ENCODE data around the gene GDF7. TPM values are rescaled to one million over a fixed set of nuclear protein-coding genes. Genes with fewer than 3 reads are reported as not detected.

The GDF7 gene
- total RNA-seq, 1 donor from 2014 or later, result 12.8 TPM

DNA sequence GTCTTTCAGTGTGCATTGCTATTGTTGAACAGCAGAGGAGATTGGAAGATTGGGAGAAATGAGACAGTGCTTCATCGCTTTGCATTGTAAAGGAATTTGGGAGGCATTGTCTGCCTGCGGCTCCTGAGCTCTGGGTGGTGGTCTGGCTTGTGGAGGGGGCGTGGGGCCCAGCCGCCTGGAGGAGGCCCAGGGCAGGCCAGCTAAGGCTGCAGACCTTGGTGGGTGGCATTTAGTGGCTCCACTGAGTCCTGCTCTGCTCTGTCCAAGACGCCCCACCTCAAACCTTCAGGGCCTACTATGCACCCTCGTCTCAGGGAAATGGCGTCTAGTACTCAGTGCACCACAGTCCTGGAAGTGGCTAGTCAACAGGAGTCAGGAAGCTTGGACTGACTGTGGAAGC is 10.4 kb upstream of the GDF7 start:
- Mint-ChIP-seq H3K36me3 (ENCODE audit: low read depth) (no peaks in the 10 kb centered on the region), H3K9me3 (ENCODE audit: low read depth) (no peaks in the 10 kb centered on the region), H3K4me3 (ENCODE audit: unreplicated experiment) (no peak overlapping the region), H3K27me3 (ENCODE audit: low read depth) (peaks cover 33% of the 10 kb centered on the region), H3K27ac (ENCODE audit: unreplicated experiment) (no peak overlapping the region), H3K4me1 (ENCODE audit: low read depth) (peaks cover 19% of the 10 kb centered on the region)
- peak; percentile 59 for DNase-seq (ENCODE audit: low spot score)
- TF ChIP-seq, protein P1, sequence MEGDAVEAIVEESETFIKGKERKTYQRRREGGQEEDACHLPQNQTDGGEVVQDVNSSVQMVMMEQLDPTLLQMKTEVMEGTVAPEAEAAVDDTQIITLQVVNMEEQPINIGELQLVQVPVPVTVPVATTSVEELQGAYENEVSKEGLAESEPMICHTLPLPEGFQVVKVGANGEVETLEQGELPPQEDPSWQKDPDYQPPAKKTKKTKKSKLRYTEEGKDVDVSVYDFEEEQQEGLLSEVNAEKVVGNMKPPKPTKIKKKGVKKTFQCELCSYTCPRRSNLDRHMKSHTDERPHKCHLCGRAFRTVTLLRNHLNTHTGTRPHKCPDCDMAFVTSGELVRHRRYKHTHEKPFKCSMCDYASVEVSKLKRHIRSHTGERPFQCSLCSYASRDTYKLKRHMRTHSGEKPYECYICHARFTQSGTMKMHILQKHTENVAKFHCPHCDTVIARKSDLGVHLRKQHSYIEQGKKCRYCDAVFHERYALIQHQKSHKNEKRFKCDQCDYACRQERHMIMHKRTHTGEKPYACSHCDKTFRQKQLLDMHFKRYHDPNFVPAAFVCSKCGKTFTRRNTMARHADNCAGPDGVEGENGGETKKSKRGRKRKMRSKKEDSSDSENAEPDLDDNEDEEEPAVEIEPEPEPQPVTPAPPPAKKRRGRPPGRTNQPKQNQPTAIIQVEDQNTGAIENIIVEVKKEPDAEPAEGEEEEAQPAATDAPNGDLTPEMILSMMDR (IDR thresholded peaks at IDR 0.05), result no peak

DNA sequence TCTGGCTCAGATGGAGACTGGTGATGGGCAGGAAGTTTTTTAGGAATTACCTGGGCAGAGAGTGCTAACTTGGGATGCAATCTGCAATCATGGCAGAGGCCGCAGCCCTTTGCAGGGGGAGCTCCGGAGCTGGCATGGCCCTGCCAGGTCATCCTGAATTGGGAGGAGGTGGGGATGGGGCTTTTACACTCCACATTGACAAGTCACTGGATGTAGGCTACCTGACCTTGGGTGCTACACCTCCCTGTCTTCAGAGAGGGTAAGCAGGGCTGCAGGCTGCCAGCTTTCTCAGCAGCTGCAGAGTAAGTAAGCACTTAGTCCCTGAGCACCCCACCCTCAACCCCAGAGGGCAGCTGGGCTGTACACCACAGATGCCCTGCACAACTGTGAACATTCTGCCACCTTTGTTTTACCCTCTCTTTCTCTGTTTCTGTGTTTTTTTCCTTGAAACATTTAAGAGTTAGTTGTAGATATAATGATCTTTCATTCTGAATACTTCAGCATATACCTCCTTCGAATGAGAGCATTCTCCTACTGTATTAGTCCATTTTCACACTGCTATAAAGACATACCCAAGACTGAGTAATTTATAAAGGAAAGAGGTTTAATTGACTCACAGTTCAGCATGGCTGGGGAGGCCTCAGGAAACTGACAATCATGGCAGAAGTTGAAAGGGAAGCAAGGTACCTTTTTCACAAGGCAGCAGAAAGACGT is 9.3 kb upstream of the GDF7 start:
- Mint-ChIP-seq H3K4me1 (ENCODE audit: low read depth) (peaks cover 12% of the 10 kb centered on the region), H3K4me3 (ENCODE audit: unreplicated experiment) (no peak overlapping the region), H3K27ac (ENCODE audit: unreplicated experiment) (no peak overlapping the region), H3K36me3 (ENCODE audit: low read depth) (no peaks in the 10 kb centered on the region), H3K9me3 (ENCODE audit: low read depth) (no peaks in the 10 kb centered on the region), H3K27me3 (ENCODE audit: low read depth) (peaks cover 36% of the 10 kb centered on the region)
- TF ChIP-seq, protein P1 (IDR thresholded peaks at IDR 0.05), result no peak
- DNase-seq (ENCODE audit: low spot score), result peak; percentile 58

DNA sequence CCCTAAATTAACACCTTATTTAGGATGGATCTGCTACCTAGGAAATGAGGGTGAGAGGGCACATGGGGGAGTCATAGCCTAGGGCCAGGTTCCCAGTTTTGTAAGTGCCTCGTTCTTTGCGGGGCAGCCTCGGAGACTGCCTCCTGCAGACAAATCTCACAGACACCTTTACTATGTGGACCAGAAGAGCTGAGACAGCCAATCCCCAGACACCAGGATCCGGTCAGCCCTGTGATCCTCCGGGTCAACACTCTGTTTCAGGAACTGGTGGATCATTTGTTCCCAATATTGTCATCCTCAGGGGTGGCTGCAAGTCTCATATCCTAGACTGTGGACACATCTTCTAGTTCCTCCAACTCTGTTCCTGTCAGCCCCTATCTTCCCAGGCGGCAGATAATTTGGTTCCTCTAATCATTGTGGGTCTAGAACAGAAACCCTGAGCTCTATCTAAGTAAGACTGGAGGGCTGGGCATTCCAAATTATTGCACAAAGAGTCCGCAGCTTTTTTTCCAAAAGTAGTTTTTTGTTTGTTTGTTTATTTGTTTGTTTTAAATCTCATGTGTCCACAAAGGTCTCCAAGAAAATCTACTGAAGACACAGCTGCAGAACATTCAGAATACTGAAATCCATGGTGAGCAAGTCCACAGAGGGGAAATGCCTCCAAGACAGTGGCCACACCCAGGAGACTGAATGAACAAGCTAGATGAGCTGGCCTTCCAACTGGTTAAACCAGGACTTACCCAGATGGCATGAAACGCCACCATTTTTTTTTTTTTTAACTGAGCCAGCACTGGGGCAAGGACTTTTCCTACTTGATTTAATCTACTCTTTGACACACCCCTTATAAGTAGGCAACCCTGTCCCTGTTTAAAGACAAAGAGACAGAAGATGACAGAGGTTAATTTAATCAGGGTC is 6.2 kb upstream of the GDF7 start:
- TF ChIP-seq, protein P1 (IDR thresholded peaks at IDR 0.05), result no peak

DNA sequence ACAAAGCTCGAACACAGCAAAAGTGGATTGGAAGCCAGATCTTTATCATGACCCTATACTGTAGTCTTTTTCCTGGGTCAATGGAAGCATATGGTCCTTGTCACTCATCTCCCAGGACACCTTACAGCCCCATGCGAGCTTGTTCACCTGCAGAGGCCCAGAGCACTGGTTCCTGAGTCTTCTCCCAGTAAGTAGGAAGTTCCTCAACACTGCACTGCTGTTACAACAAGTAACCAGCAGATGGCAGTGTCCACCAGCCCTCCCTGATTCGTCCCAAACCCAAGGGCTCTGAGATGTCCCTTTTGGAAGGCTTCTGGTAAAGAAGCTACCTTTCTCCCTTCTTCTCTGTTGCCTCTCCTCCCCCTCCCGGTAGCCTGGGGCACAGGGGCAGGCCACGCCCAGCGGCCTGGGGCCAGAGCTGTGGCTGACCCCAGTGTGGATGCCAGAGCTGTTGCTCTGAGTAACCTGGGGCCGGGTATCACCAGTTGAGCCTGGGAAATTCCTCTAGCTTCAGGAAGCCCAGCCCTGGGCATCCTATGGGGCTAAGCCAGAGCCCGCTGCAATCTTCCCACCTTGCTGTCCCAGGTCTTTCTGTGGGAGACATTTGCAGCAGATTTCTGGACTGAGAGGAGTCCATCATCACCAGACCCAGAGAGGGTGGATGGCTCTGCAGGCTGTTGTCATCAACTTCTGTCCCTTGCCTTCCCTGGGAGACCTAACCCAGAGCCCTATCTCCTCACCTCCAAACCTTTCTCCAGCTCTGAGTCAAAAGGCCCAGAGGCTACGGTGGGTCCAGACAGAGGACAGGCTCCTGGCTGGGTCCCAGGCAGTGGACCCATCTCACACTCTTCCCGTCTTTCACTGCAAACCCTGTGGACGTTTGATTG is 5.3 kb upstream of the GDF7 start:
- H3K27me3 Mint-ChIP-seq (ENCODE audit: low read depth), result peaks cover 48% of the 10 kb centered on the region

More for the DNA sequence above, 6.2 kb upstream of the GDF7 start:
- Mint-ChIP-seq H3K4me3 (ENCODE audit: unreplicated experiment) (no peak overlapping the region), H3K27ac (ENCODE audit: unreplicated experiment) (no peak overlapping the region), H3K27me3 (ENCODE audit: low read depth) (peaks cover 51% of the 10 kb centered on the region), H3K36me3 (ENCODE audit: low read depth) (no peaks in the 10 kb centered on the region), H3K4me1 (ENCODE audit: low read depth) (peaks cover 17% of the 10 kb centered on the region), H3K9me3 (ENCODE audit: low read depth) (no peaks in the 10 kb centered on the region)
- peak; percentile 22 for DNase-seq (ENCODE audit: low spot score)

More for the DNA sequence above, 5.3 kb upstream of the GDF7 start:
- no peak overlapping the region for H3K4me3 Mint-ChIP-seq (ENCODE audit: unreplicated experiment)
- TF ChIP-seq, protein P1 (IDR thresholded peaks at IDR 0.05), result peak; percentile 99
- peaks cover 22% of the 10 kb centered on the region for H3K4me1 Mint-ChIP-seq (ENCODE audit: low read depth)
- no peaks in the 10 kb centered on the region for H3K36me3 Mint-ChIP-seq (ENCODE audit: low read depth)
- H3K9me3 Mint-ChIP-seq (ENCODE audit: low read depth), result no peaks in the 10 kb centered on the region
- DNase-seq (ENCODE audit: low spot score), result peak; percentile 50
- H3K27ac Mint-ChIP-seq (ENCODE audit: unreplicated experiment), result no peak overlapping the region
